CD14-positive monocyte (primary cell): ENCODE measurements around the gene FCGBP. TPM values are rescaled to one million over a fixed set of nuclear protein-coding genes. Genes with fewer than 3 reads are reported as not detected.

Source experiments
- DNase-seq, 3 donors: peaks; one replicate each; pipeline ENCODE4 v3.0.0-alpha.2; 2011 to 2022
- H2AFZ ChIP-seq: 2 replicates; pipeline ENCODE4 v1.6.0; 2012; ENCODE audit warnings: mild to moderate bottlenecking, low read depth, low read length, inconsistent platforms; ENCODE audit not compliant: insufficient read depth, poor library complexity, severe bottlenecking
- H3K27ac ChIP-seq, 2 donors: 1 replicate in 1 of 2; 2 replicates in 1 of 2; pipeline ENCODE4 v1.5.1; 2012 to 2013; ENCODE audit warnings: low read length in 2 of 2, control low read depth in 1 of 2, inconsistent platforms in 1 of 2, low read depth in 1 of 2, mild to moderate bottlenecking in 1 of 2
- H3K27me3 ChIP-seq, 2 donors: one replicate each; pipeline versions ENCODE4 v1.6.0 to v1.6.1; 2011 to 2013; ENCODE audit warnings: low read length in 2 of 2; ENCODE audit not compliant: control insufficient read depth in 2 of 2, insufficient read depth in 2 of 2
- H3K36me3 ChIP-seq, 2 donors: replicated peaks in 1 of 2; 1 replicate in 1 of 2; 2 replicates in 1 of 2; pipeline versions ENCODE4 v1.5.1 to v1.6.1; 2012 to 2013; ENCODE audit warnings: low read length in 2 of 2, control low read depth in 1 of 2, inconsistent platforms in 1 of 2, mild to moderate bottlenecking in 1 of 2; ENCODE audit not compliant: insufficient read depth in 2 of 2, control insufficient read depth in 1 of 2
- H3K4me1 ChIP-seq, 2 donors: 1 replicate in 1 of 2; 2 replicates in 1 of 2; pipeline versions ENCODE4 v1.5.1 to v1.6.1; 2012 to 2013; ENCODE audit warnings: low read length in 2 of 2, control low read depth in 1 of 2, inconsistent platforms in 1 of 2, mild to moderate bottlenecking in 1 of 2, moderate library complexity in 1 of 2; ENCODE audit not compliant: insufficient read depth in 2 of 2, control insufficient read depth in 1 of 2
- H3K4me2 ChIP-seq: replicated peaks from 2 replicates; pipeline ENCODE3; 2012; ENCODE audit warnings: low read length, moderate library complexity, mild to moderate bottlenecking; ENCODE audit not compliant: poor library complexity, severe bottlenecking; ENCODE audit errors: extremely low read depth
- H3K4me3 ChIP-seq, 3 experiments: fragments of 200-600 bp in 1 of 3; sonication (generic) in 1 of 3; replicated peaks in 1 of 3; 1 replicate in 2 of 3; 2 replicates in 1 of 3; pipeline ENCODE4 v1.5.1; 2011 to 2013; ENCODE audit warnings: low read length in 3 of 3, mild to moderate bottlenecking in 3 of 3, control low read depth in 2 of 3, low read depth in 2 of 3, inconsistent platforms in 1 of 3, moderate library complexity in 1 of 3
- H3K79me2 ChIP-seq: 2 replicates; pipeline ENCODE4 v1.6.0; 2012; ENCODE audit warnings: mild to moderate bottlenecking, control low read depth, inconsistent platforms, low read length, moderate library complexity; ENCODE audit not compliant: insufficient read depth
- H3K9ac ChIP-seq: 2 replicates; pipeline ENCODE4 v1.6.0; 2017; ENCODE audit warnings: low read length, mild to moderate bottlenecking; ENCODE audit not compliant: insufficient read depth, poor library complexity, severe bottlenecking
- H3K9me3 ChIP-seq, 2 donors: replicated peaks in 1 of 2; 1 replicate in 1 of 2; 2 replicates in 1 of 2; pipeline versions ENCODE4 v1.5.1 to v1.6.1; 2012 to 2013; ENCODE audit warnings: low read length in 2 of 2, control low read depth in 1 of 2; ENCODE audit not compliant: control insufficient read depth in 1 of 2, insufficient read depth in 1 of 2
- H4K20me1 ChIP-seq: 2 replicates; pipeline ENCODE4 v1.6.0; 2012; ENCODE audit warnings: mild to moderate bottlenecking, low read length, control low read depth, moderate library complexity; ENCODE audit not compliant: insufficient read depth
- H3K27ac Mint-ChIP-seq, 7 donors: one replicate each; pipeline ENCODE4 v1.8.0; 2020; ENCODE audit warnings: mild to moderate bottlenecking in 7 of 7, mixed read lengths in 7 of 7, moderate library complexity in 6 of 7, inconsistent platforms in 2 of 7
- H3K27me3 Mint-ChIP-seq, 3 donors: one replicate each; pipeline ENCODE4 v1.8.0; 2021 to 2022; ENCODE audit warnings: low read depth in 3 of 3, mild to moderate bottlenecking in 3 of 3, mixed read lengths in 3 of 3, moderate library complexity in 3 of 3, inconsistent platforms in 1 of 3
- H3K36me3 Mint-ChIP-seq, 2 donors: one replicate each; pipeline ENCODE4 v1.8.0; 2020; ENCODE audit warnings: mixed read lengths in 2 of 2, inconsistent platforms in 1 of 2, mild to moderate bottlenecking in 1 of 2
- H3K4me1 Mint-ChIP-seq: one replicate; pipeline ENCODE4 v1.8.0; 2020; ENCODE audit warnings: mild to moderate bottlenecking, mixed read lengths
- H3K4me3 Mint-ChIP-seq, 2 donors: one replicate each; pipeline ENCODE4 v1.8.0; 2020; ENCODE audit warnings: mild to moderate bottlenecking in 2 of 2, mixed read lengths in 2 of 2, moderate library complexity in 1 of 2
- H3K9me3 Mint-ChIP-seq, 7 donors: one replicate each; pipeline ENCODE4 v1.8.0; 2020 to 2022; ENCODE audit warnings: mixed read lengths in 7 of 7, mild to moderate bottlenecking in 6 of 7, moderate library complexity in 6 of 7, inconsistent platforms in 2 of 7
- CTCF ChIP-seq: fragments of 200-600 bp; IDR thresholded peaks from one replicate; pipeline ENCODE4 v1.8.0; 2022; ENCODE audit warnings: antibody characterized with exemption, mild to moderate bottlenecking
- WGBS: methylation state at CpG from one replicate; pipeline ENCODE4 v1.1.5; 2013; ENCODE audit warnings: missing lambda C conversion rate; ENCODE audit not compliant: insufficient coverage; 5-methylcytosine and 5-hydroxymethylcytosine counted together
- intact Hi-C, 2 donors: fragments of 100-400 bp; cut with micrococcal nuclease; formaldehyde crosslinking; loops; one replicate each; pipeline versions ENCODE4 v1.15.0 to v1.15.1; 2023
- polyA plus RNA-seq, 3 donors: library from polyadenylated mRNA; depleted of rRNA in 1 of 3; unstranded in 2 of 3; stranded (reverse) in 1 of 3; fragments of 300-500 nt in 2 of 3; fragments of >200 nt in 1 of 3; fragmentation: Illumina TruSeq in 2 of 3; gene quantifications; 1 replicate in 2 of 3; 2 replicates in 1 of 3; pipeline ENCODE4 v1.2.3, GENCODE V29; 2012 to 2021

The FCGBP gene
- polyA plus RNA-seq, 3 donors, result 0.07 to 0.29 TPM; not detected in 1

DNA sequence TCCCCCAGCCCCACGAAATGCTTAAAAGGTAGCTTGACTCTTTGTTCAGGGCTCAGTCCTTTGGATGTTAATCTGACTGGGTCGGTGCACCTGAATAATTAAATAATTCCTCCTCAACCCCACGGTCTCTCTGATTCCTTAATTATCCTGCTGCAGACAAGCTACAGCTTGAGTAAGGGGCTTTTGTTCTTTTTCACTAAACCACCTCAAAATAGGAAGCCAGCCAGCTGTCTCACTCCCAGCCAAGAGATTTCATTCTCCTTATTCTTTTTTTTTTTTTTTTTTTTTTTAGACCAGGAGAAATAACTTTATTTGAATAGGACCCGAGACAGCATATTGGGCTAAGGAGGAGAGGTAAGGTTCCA is 7.9 kb upstream of the FCGBP start:
- Mint-ChIP-seq H3K36me3 (peaks cover 17 to 20% of the 10 kb centered on the region in 2 donors), H3K27ac (peak overlapping the region; percentile 46 to 87 (median 77)), H3K4me1 (peaks cover 76% of the 10 kb centered on the region), H3K9me3 (peaks cover 9 to 28% (median 19%) of the 10 kb centered on the region in 7 donors), H3K27me3 (peaks cover 59 to 90% (median 69%) of the 10 kb centered on the region in 3 donors), H3K4me3 (peak overlapping the region; percentile 18 to 82)
- Histone ChIP-seq H3K9me3 (peaks cover 8 to 11% of the 10 kb centered on the region in 2 donors), H3K27ac (no peak overlapping the region), H4K20me1 (no peaks in the 10 kb centered on the region), H3K4me3 (peak overlapping the region in 1 of 3 experiments; percentile 69), H3K27me3 (peaks cover 15 to 30% of the 10 kb centered on the region in 2 donors), H3K9ac (no peak overlapping the region), H3K36me3 (no peaks in the 10 kb centered on the region), H2AFZ (no peak overlapping the region), H3K79me2 (no peaks in the 10 kb centered on the region), H3K4me2 (peak overlapping the region; percentile 87), H3K4me1 (peaks cover 73 to 95% of the 10 kb centered on the region in 2 donors)
- intact Hi-C loops, result no loop called here
- WGBS, result no CpG with 5 or more reads among the region's 4 CpGs
- DNase-seq, result no peak
- no peak for TF ChIP-seq CTCF

GRCh38 chr19:39941615-39942365 is 7.4 kb upstream of the FCGBP start:
- H3K4me3 Mint-ChIP-seq, result peak overlapping the region; percentile 18 to 87
- Histone ChIP-seq H3K9me3 (peaks cover 8 to 11% of the 10 kb centered on the region in 2 donors), H3K27ac (peak overlapping the region in 1 of 2 donors; percentile 12), H3K9ac (no peak overlapping the region), H3K4me1 (peaks cover 75 to 95% of the 10 kb centered on the region in 2 donors), H3K4me2 (peak overlapping the region; percentile 87), H4K20me1 (no peaks in the 10 kb centered on the region), H3K79me2 (no peaks in the 10 kb centered on the region), H3K4me3 (peak overlapping the region in 2 of 3 experiments; percentile 30 to 69), H3K36me3 (no peaks in the 10 kb centered on the region), H3K27me3 (peaks cover 16 to 34% of the 10 kb centered on the region in 2 donors), H2AFZ (no peak overlapping the region)
- H3K36me3 Mint-ChIP-seq, result peaks cover 17 to 20% of the 10 kb centered on the region in 2 donors
- peaks cover 78% of the 10 kb centered on the region for H3K4me1 Mint-ChIP-seq
- H3K9me3 Mint-ChIP-seq, result peaks cover 9 to 28% (median 19%) of the 10 kb centered on the region in 7 donors
- DNase-seq, result peak; percentile 80 to 94 (median 93)
- intact Hi-C loops, result no loop called here
- H3K27me3 Mint-ChIP-seq, result peaks cover 59 to 88% (median 68%) of the 10 kb centered on the region in 3 donors
- no peak for TF ChIP-seq CTCF
- peak overlapping the region; percentile 46 to 87 (median 77) for H3K27ac Mint-ChIP-seq
- 0% methylated on average over 2 of the region's 5 CpGs for WGBS
